Stimulated activated CD4-positive, alpha-beta T cell treated with anti-CD3 and anti-CD28 coated beads, Interleukin-2, amount 100 ng/mL, for 24 hours (primary cell): ENCODE results near the gene SLFN14.
"Not testable (repeated sequence)": the region's sequence is repeated elsewhere in the genome, so short reads cannot be mapped to it uniquely, and the experiment has no call there.

Source experiments
- DNase-seq, 2 donors: peaks; one replicate each; pipeline ENCODE4 v3.0.0-alpha.2; 2020

The SLFN14 gene

DNA sequence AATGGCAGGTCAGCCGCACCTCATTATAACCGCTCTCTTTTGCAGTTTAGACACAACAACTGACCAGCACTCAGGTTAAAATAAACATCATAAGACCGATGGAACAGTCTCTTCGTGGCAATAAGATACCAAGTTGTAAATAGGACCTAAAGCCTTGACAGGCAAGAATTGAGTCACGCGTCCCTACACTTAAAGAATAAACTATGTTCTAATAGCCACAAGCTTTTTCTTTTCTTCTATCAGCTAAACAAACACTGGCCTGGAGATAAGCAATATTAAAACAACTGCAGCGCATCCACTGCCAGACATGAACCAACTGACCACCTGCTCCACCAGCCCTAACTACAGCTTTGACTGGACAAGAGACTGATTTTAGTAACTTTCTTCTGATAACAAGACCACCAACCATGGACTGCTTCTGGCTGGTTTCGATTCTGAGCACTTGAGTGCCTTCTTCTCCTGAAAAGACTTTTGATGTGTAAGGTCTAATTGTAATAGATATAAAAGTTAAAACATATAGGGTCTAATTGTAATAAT is 40.6 kb downstream of the SLFN14 start:
- no peak for DNase-seq

DNA sequence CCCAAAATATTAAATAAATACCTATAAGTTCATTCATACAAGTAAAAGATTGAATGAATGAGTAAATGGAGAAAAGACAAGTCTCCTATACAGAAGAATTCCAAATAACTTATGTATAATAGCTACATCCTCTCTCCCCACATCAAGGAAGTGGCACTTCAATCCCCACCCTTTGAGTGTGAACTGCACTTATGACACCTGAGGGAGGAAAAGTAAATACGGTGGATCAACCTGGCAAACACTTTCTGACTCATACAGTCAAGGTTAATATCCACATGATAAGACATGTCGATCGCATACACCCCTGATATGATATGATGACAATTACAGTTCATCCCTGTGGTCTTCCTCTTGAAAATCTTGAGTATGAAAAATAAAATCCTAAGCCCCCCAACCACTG is 41.2 kb downstream of the SLFN14 start:
- no peak for DNase-seq

GRCh38 chr17:35518431-35518830 is 42.2 kb downstream of the SLFN14 start:
- not testable (repeated sequence) for DNase-seq

- DNase-seq, result no peak
These were observed 45.6 kb downstream of the SLFN14 start for GRCh38 chr17:35515027-35515426.

DNA sequence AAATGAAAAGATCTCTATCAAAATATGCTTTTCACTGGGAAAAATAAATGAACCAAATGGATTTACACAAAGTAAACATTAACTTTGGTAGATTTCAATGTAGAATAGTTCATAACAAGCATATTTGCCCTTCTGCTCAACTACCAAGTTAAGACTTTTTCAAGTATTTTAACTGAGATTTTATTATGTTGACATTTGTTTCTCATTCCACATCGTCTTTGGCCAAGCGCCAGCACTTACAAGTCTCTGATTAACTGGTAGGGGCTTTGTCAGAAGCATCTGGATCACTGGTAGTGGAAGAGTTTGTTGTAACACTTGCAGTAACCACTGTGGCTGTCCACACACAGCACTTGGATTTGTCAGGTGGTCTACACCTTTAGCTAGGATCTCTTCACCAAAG is 46.1 kb downstream of the SLFN14 start:
- no peak for DNase-seq
